Body of pancreas (tissue), 4 donors: ENCODE data around the gene GFRA4. TPM values are rescaled to one million over a fixed set of nuclear protein-coding genes. Genes with fewer than 3 reads are reported as not detected.

Experiments used
- ATAC-seq: fragments of 150-250 bp; one replicate; pipeline ENCODE4 v1.9.1; 2016
- DNase-seq, 4 donors: peaks; one replicate each; pipeline ENCODE4 v3.0.0-alpha.2; 2019
- H3K27ac ChIP-seq, 4 donors: fragments of 200-600 bp; sonication (generic); 1 replicate in 3 of 4; 2 replicates in 1 of 4; pipeline versions ENCODE4 v1.5.1 to v1.6.1; 2016 to 2019; ENCODE audit warnings: mild to moderate bottlenecking in 1 of 4, mixed read lengths in 1 of 4, moderate library complexity in 1 of 4
- H3K27me3 ChIP-seq, 2 donors: fragments of 200-600 bp; sonication (generic); one replicate each; pipeline ENCODE4 v1.6.0; 2016; ENCODE audit warnings: mild to moderate bottlenecking in 1 of 2
- H3K36me3 ChIP-seq, 2 donors: fragments of 200-600 bp; sonication (generic); replicated peaks in 1 of 2; 2 replicates each; pipeline ENCODE4 v1.5.1; 2016; ENCODE audit warnings: low read depth in 2 of 2; ENCODE audit not compliant: insufficient read depth in 1 of 2
- H3K4me1 ChIP-seq: fragments of 200-600 bp; sonication (generic); one replicate; pipeline ENCODE4 v1.6.0; 2016
- H3K4me3 ChIP-seq, 2 donors: fragments of 200-600 bp; sonication (generic); 1 replicate in 1 of 2; 2 replicates in 1 of 2; pipeline ENCODE4 v1.5.1; 2016 to 2019
- H3K9me3 ChIP-seq, 3 donors: fragments of 200-600 bp; sonication (generic); 1 replicate in 2 of 3; 2 replicates in 1 of 3; pipeline ENCODE4 v1.5.1; 2016
- POLR2A ChIP-seq, 3 donors: fragments of 450-650 bp; IDR thresholded peaks; one replicate each; pipeline ENCODE4 v1.6.1; 2016; ENCODE audit warnings: antibody characterized with exemption in 3 of 3, mild to moderate bottlenecking in 2 of 3
- whole genome bisulfite sequencing, 2 donors: methylation state at CpG; one replicate each; pipeline ENCODE4 v1.1.5; 2017; 5-methylcytosine and 5-hydroxymethylcytosine counted together
- intact Hi-C: fragments of 100-400 bp; cut with DNase I; formaldehyde crosslinking; loops from one replicate; pipeline ENCODE4 v1.15.1; 2023
- total RNA-seq, 2 donors: library from RNA; depleted of rRNA; stranded (reverse); fragments of >200 nt; gene quantifications; one replicate each; pipeline ENCODE4 v1.1.0, GENCODE V29; 2016
- TF ChIP-seq, protein P1 (sequence below), 7 experiments: fragments of 450-650 bp in 4 of 7; fragments of 200-600 bp in 3 of 7; sonication (generic) in 3 of 7; IDR thresholded peaks; one replicate each; pipeline ENCODE4 v1.5.1; 2016 to 2019; ENCODE audit warnings: antibody characterized with exemption in 7 of 7

GFRA4 gene
- total RNA-seq, 2 donors from 2014 or later = not detected

DNA sequence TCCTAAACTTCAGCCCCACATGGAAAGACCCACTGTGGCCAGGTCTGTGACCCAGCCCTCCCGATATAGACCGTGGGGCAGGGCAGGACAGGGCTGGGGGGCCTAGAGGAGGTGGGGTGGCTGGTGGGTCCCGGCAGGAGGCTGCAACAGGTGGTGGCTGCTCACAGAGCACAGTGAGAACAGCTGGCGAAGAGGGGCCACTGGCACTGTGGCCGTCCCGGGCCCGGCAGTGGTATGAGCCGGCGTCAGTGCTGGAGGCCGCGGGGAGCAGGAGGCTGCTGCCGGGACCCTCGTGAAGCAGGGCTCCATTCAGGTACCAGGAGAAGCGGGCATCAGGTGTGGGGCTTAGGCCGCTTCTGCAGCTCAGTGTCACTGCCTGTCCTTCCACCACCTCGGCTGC is 35.8 kb upstream of the GFRA4 start:
- WGBS, 2 donors = 83% methylated on average over 16 of the region's 16 CpGs; no CpG with 5 or more reads in 1 of the 2 donors
- Histone ChIP-seq H3K27ac (no peak overlapping the region), H3K27me3 (no peaks in the 10 kb centered on the region), H3K4me3 (no peak overlapping the region), H3K36me3 (no peaks in the 10 kb centered on the region), H3K4me1 (no peaks in the 10 kb centered on the region), H3K9me3 (no peaks in the 10 kb centered on the region)
- ATAC-seq (no peak), DNase-seq (no peak)
- intact Hi-C loops = no loop called here
- no peak for TF ChIP-seq POLR2A (IDR thresholded peaks at IDR 0.05)
- TF ChIP-seq, protein P1, sequence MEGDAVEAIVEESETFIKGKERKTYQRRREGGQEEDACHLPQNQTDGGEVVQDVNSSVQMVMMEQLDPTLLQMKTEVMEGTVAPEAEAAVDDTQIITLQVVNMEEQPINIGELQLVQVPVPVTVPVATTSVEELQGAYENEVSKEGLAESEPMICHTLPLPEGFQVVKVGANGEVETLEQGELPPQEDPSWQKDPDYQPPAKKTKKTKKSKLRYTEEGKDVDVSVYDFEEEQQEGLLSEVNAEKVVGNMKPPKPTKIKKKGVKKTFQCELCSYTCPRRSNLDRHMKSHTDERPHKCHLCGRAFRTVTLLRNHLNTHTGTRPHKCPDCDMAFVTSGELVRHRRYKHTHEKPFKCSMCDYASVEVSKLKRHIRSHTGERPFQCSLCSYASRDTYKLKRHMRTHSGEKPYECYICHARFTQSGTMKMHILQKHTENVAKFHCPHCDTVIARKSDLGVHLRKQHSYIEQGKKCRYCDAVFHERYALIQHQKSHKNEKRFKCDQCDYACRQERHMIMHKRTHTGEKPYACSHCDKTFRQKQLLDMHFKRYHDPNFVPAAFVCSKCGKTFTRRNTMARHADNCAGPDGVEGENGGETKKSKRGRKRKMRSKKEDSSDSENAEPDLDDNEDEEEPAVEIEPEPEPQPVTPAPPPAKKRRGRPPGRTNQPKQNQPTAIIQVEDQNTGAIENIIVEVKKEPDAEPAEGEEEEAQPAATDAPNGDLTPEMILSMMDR (IDR thresholded peaks at IDR 0.05) = no peak

DNA sequence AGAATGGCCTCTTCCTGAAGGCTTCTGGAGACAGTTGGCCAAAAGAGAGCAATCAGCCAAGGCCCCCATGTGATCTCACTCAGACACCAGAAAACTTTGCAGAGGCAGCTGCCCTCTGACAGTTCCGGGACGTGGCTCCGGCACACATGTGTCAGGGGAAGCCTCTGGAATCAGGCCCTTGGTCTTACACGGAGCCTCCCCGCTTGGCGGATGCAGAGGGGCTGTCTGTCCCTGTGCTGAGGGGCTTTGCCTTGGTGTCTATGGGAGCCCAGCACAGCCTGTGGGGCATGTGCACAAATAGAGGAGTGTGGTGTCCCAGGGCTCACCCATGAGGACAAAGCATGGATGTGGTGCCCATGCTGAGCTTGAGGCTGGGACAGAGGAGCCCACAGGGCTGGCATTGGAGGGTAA is 35.4 kb upstream of the GFRA4 start:
- no peak for TF ChIP-seq POLR2A (IDR thresholded peaks at IDR 0.05)
- TF ChIP-seq, protein P1 (IDR thresholded peaks at IDR 0.05) = no peak
- Histone ChIP-seq H3K27ac (no peak overlapping the region), H3K4me1 (no peaks in the 10 kb centered on the region), H3K27me3 (no peaks in the 10 kb centered on the region), H3K9me3 (no peaks in the 10 kb centered on the region), H3K4me3 (no peak overlapping the region), H3K36me3 (no peaks in the 10 kb centered on the region)
- intact Hi-C loops = no loop called here
- WGBS, 2 donors = 57 to 77% methylated on average over 3 to 6 of the region's 6 CpGs
- ATAC-seq (no peak), DNase-seq (no peak)

DNA sequence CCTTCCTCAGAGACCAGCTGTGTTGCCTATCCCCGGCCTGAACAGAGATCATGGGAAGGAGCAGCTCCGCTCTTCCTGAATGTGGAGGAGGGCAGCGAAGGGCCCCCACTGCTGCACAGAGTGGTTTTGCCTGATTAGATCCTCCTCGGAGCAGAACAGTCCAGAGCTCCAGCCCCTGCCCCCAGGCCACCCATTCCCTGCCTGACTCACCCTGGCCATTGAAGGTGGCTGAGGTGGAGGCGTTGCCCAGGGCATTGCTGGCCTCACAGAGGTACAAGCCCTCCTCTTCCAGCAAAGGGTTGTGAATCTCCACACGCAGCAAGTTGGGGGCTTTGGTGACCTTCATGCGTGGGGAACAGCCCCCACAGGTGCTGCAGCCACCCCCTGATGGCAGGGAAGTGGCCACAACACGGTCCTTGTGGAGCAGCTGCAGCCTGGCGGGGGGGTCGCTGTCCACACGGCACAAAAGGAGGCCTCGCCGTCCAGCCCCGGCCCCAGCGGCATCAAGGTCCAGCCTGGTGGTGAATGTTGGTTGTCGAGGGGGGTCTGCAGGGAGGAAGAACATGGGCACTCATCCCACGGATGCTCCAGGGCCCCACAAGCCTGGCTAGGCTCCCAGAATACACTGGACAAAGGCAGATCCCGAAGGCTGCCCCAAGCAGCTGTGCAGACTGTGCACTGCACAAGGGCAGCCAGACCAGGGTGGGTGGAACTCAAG is 34.5 kb upstream of the GFRA4 start:
- H3K9me3 ChIP-seq = no peaks in the 10 kb centered on the region
- H3K4me1 ChIP-seq = no peaks in the 10 kb centered on the region
- ATAC-seq (no peak), DNase-seq (no peak)
- H3K27ac ChIP-seq = no peak overlapping the region
- WGBS, 2 donors = 58 to 79% methylated on average over 6 to 17 of the region's 18 CpGs
- no peak overlapping the region for H3K4me3 ChIP-seq
- no peaks in the 10 kb centered on the region for H3K27me3 ChIP-seq
- intact Hi-C loops = no loop called here
- TF ChIP-seq, protein P1 (IDR thresholded peaks at IDR 0.05) = no peak
- TF ChIP-seq POLR2A (IDR thresholded peaks at IDR 0.05) = no peak
- no peaks in the 10 kb centered on the region for H3K36me3 ChIP-seq

DNA sequence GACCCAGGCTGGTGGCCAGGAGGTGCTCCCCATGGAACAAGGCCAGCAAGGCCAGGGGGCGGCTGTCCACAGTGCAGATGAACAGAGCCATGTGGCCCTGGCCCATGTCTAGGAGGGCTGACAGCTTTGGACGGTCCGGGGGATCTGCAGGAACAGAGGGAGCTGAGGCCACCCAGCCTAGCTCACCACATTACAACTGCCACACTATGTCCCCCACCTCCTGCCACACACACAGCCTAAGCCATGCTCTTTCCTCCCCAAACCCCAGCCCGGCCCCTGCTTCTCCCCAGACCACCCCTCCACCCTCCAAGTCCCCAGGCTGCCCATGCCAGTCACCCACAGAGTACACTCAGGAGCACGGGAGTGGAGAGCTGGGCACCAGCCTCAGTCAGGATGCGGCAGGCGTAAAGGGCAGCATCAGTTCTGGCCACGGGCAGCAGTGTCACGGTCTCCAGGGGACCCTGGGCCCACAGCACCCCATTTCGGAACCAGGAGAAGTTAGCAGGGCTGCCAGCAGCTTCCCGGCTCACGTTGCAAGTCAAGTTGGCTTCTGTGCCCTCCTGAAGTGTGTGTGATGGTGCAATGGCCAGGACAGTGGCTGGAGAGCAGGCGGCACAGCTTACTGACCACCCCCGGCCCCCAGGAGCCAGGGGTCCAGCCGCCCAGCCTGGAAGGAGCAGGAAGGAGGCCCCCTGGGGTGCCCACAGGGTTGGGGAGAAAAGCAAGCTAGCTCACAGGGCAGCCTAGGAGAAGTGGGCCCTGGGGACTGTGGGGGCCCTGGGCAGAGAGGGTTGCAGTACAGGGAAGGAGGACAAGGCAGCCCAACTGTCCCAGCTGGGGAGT is 33.8 kb upstream of the GFRA4 start:
- Histone ChIP-seq H3K27me3 (no peaks in the 10 kb centered on the region), H3K27ac (no peak overlapping the region), H3K9me3 (no peaks in the 10 kb centered on the region), H3K36me3 (no peaks in the 10 kb centered on the region), H3K4me1 (no peaks in the 10 kb centered on the region), H3K4me3 (no peak overlapping the region)
- no peak for ATAC-seq
- WGBS, 2 donors = 69 to 74% methylated on average over 8 to 13 of the region's 15 CpGs
- no peak for TF ChIP-seq POLR2A (IDR thresholded peaks at IDR 0.05)
- TF ChIP-seq, protein P1 (IDR thresholded peaks at IDR 0.05) = no peak
- intact Hi-C loops = no loop called here
- DNase-seq = no peak
